Measurements from ENCODE around the gene TOMM5.

TOMM5 gene

GRCh38 chr9:37549527-37549926 is 42.9 kb downstream of the TOMM5 start:
- TF ChIP-seq CTCF (conservative IDR thresholded peaks at IDR 0.05; ENCODE audit: low read depth, low read length) = no peak
- Histone ChIP-seq H4K20me1 (ENCODE audit: insufficient read depth) (no peaks in the 10 kb centered on the region), H3K9ac (peak overlapping the region; percentile 17; the same call in 1 of the 2 replicates)

GRCh38 chr9:37547328-37547878 is 45.0 kb downstream of the TOMM5 start:
- no peaks in the 10 kb centered on the region for H3K27me3 ChIP-seq (ENCODE audit: insufficient read depth, low read depth)
- no peak overlapping the region for H3K9ac ChIP-seq
- no peaks in the 10 kb centered on the region for H4K20me1 ChIP-seq (ENCODE audit: insufficient read depth)
- H2AFZ ChIP-seq (ENCODE audit: low read depth) = no peak overlapping the region
- TF ChIP-seq CTCF (conservative IDR thresholded peaks at IDR 0.05; ENCODE audit: low read depth, low read length) = no peak
- no peaks in the 10 kb centered on the region for H3K36me3 ChIP-seq (ENCODE audit: insufficient read depth)
- peaks cover 28% of the 10 kb centered on the region for H3K4me1 ChIP-seq (ENCODE audit: low read depth, poor library complexity, severe bottlenecking)
- H3K4me3 ChIP-seq (IDR thresholded peaks at IDR 0.05; ENCODE audit: insufficient read depth, low read depth, low read length) = no peak overlapping the region
- no peak overlapping the region for H3K4me2 ChIP-seq
- no peak overlapping the region for H3K27ac ChIP-seq
- no peaks in the 10 kb centered on the region for H3K79me2 ChIP-seq (ENCODE audit: insufficient read depth, low read depth)

More at GRCh38 chr9:37549527-37549926, 42.9 kb downstream of the TOMM5 start:
- peak overlapping the region; percentile 44; the same call in 1 of the 2 replicates for H3K4me2 ChIP-seq
- no peak overlapping the region for H3K4me3 ChIP-seq (IDR thresholded peaks at IDR 0.05; ENCODE audit: insufficient read depth, low read depth, low read length)
- peak overlapping the region; percentile 8; the same call in 1 of the 2 replicates for H2AFZ ChIP-seq (ENCODE audit: low read depth)
- H3K27me3 ChIP-seq (ENCODE audit: insufficient read depth, low read depth) = no peaks in the 10 kb centered on the region
- peaks cover 19% of the 10 kb centered on the region for H3K4me1 ChIP-seq (ENCODE audit: low read depth, poor library complexity, severe bottlenecking)
- peak overlapping the region; percentile 70 for H3K27ac ChIP-seq
- no peaks in the 10 kb centered on the region for H3K36me3 ChIP-seq (ENCODE audit: insufficient read depth)
- no peaks in the 10 kb centered on the region for H3K79me2 ChIP-seq (ENCODE audit: insufficient read depth, low read depth)

- Histone ChIP-seq H3K27ac (no peak overlapping the region), H3K4me1 (ENCODE audit: low read depth, poor library complexity, severe bottlenecking) (peaks cover 9% of the 10 kb centered on the region), H2AFZ (ENCODE audit: low read depth) (no peak overlapping the region), H3K27me3 (ENCODE audit: insufficient read depth, low read depth) (no peaks in the 10 kb centered on the region), H3K4me3 (IDR thresholded peaks at IDR 0.05; ENCODE audit: insufficient read depth, low read depth, low read length) (no peak overlapping the region), H3K36me3 (ENCODE audit: insufficient read depth) (no peaks in the 10 kb centered on the region), H3K9ac (no peak overlapping the region), H3K79me2 (ENCODE audit: insufficient read depth, low read depth) (no peaks in the 10 kb centered on the region), H3K4me2 (no peak overlapping the region), H4K20me1 (ENCODE audit: insufficient read depth) (no peaks in the 10 kb centered on the region)
- no peak for TF ChIP-seq CTCF (conservative IDR thresholded peaks at IDR 0.05; ENCODE audit: low read depth, low read length)
These were observed 48.9 kb downstream of the TOMM5 start for GRCh38 chr9:37543468-37543867.

- Histone ChIP-seq H3K4me1 (ENCODE audit: low read depth, poor library complexity, severe bottlenecking) (peaks cover 9% of the 10 kb centered on the region), H3K4me3 (IDR thresholded peaks at IDR 0.05; ENCODE audit: insufficient read depth, low read depth, low read length) (no peak overlapping the region), H3K9ac (no peak overlapping the region), H3K36me3 (ENCODE audit: insufficient read depth) (no peaks in the 10 kb centered on the region), H3K4me2 (no peak overlapping the region), H3K27ac (no peak overlapping the region; the same call in 1 of the 2 replicates), H3K79me2 (ENCODE audit: insufficient read depth, low read depth) (no peaks in the 10 kb centered on the region), H3K27me3 (ENCODE audit: insufficient read depth, low read depth) (no peaks in the 10 kb centered on the region), H2AFZ (ENCODE audit: low read depth) (no peak overlapping the region), H4K20me1 (ENCODE audit: insufficient read depth) (no peaks in the 10 kb centered on the region)
- TF ChIP-seq CTCF (conservative IDR thresholded peaks at IDR 0.05; ENCODE audit: low read depth, low read length) = no peak
These were observed 49.5 kb downstream of the TOMM5 start for GRCh38 chr9:37542895-37543294.
